ENCODE measurements around the gene BMP7.
"Not testable (repeated sequence)": the region's sequence is repeated elsewhere in the genome, so short reads cannot be mapped to it uniquely, and the experiment has no call there.

The BMP7 gene

GRCh38 chr20:57173986-57174385, 92.5 kb downstream of the BMP7 start:
- DNase-seq (ENCODE audit: low read depth in 2 of 2, low spot score in 1 of 2) = no peak

DNA sequence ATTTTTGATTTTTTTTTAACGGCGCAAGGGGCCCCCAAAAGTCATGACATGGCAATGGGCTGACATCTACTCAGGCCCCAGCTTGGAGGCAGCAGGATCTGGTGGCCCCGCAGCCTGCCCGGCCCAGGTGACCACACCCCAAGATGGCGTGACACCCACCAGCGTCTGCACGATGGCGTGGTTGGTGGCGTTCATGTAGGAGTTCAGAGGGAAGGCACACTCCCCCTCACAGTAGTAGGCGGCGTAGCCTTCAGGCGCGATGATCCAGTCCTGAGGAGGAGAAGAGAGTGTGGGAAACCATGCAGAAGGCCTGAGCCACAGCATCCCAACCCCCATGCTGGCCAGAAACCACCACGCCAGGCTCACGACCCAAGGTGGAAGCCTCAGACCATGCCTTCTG, 93.4 kb downstream of the BMP7 start:
- no peak for DNase-seq (ENCODE audit: low read depth in 2 of 2, low spot score in 1 of 2)

DNA sequence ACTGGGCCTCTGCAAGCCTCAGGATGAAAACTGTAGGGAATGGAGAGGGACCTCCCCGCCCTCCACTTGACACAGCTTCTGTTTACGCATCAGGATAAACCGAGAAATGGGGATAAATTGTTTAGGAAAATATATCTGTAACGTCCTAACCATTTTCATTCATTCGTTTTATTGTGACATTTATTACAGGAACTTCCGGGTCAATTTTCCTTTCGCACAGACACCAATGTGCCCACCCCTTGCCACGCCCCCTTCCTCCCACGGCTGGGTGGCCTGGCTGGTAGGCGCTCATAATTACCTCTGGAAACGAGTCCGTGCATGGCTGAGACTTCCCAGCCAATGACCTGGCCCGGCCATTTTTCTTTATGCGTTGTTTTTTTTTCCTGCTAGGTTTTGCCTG, 96.1 kb downstream of the BMP7 start:
- no peak for DNase-seq (ENCODE audit: low read depth in 2 of 2, low spot score in 1 of 2)

DNA sequence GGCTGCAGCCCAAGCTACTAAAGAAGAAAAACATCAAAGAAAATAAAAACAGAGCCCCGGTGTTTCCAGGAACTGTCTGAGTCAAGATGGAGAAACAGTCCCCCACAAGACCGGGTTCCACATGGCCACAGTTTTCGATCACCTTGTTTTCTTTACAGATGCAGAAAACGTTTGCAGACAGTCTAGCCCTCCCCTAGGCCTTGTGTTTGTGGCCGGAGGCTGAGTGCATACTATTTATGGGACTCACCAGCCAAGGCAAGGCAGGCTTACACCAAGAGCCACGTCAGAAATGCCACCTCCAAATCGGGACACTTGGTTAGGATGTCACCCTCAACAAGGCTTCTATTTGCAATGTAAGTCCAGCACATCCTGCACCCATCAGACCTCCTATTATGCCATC, 97.3 kb downstream of the BMP7 start:
- DNase-seq (ENCODE audit: low read depth in 2 of 2, low spot score in 1 of 2) = no peak

DNA sequence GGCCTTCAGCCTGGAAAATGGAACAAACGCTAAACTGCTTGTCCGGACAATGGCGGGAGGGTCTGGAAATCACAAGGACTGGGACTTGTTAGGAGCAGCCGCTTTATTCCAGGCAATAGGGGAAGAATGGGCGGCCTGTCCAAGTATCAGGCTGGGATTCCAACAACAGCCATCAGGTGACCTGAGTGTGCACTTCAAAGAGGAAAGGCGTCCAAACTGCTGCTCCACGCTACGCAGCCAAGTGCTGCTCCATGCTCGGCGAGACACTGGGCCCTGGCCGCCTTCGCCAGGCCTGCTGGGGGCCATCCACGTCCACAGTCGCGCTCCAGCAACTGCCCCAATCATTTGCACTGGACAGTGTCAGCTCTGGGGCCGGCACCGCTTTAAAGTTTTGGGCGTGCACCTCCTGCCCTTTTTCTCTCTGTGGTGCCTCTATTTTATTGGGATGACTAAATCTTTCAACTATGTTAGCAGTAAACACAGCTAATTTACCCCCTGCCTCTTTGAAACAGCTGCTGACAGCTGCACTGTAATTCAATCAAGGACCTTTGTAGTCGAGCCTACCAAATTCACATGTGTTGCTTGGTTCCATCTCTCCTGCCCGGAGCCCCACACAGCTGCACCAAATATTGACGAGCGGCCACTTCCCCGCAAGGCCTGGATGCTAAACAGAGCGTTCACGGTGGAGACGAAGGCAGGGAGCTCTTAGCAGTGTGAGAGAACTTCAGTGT, 98.3 kb downstream of the BMP7 start:
- DNase-seq (ENCODE audit: low read depth in 2 of 2, low spot score in 1 of 2) = no peak

- DNase-seq (ENCODE audit: low read depth in 2 of 2, low spot score in 1 of 2) = no peak
Observed at GRCh38 chr20:57167292-57167655, 99.2 kb downstream of the BMP7 start.

GRCh38 chr20:57166568-57167291, 99.7 kb downstream of the BMP7 start:
- no peak for DNase-seq (ENCODE audit: low read depth in 2 of 2, low spot score in 1 of 2)

GRCh38 chr20:57165427-57166004, 100.9 kb downstream of the BMP7 start:
- no peak for DNase-seq (ENCODE audit: low read depth in 2 of 2, low spot score in 1 of 2)

- no peak for DNase-seq (ENCODE audit: low read depth in 2 of 2, low spot score in 1 of 2)
Observed at GRCh38 chr20:57164872-57165271, 101.6 kb downstream of the BMP7 start.

- DNase-seq (ENCODE audit: low read depth in 2 of 2, low spot score in 1 of 2) = no peak
Observed at GRCh38 chr20:57163041-57163440, 103.4 kb downstream of the BMP7 start.

DNA sequence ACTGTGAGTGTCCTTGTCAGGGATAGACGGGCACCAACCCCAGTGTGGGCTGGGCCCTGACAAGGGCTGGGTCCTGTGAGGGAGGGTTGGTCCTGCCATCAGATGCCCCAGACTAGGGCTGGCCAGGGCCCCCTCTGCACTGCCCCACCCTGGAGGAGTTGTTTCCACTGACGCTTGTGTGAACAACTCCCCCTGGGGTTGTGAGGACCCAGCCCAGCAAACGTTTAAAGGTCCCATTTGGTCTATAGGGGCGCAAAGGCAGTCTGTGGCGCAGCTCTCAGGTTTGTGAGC, 104.1 kb downstream of the BMP7 start:
- DNase-seq (ENCODE audit: low read depth in 2 of 2, low spot score in 1 of 2) = no peak

- no peak for DNase-seq (ENCODE audit: low read depth in 2 of 2, low spot score in 1 of 2)
Observed at GRCh38 chr20:57161478-57162361, 104.7 kb downstream of the BMP7 start.

DNA sequence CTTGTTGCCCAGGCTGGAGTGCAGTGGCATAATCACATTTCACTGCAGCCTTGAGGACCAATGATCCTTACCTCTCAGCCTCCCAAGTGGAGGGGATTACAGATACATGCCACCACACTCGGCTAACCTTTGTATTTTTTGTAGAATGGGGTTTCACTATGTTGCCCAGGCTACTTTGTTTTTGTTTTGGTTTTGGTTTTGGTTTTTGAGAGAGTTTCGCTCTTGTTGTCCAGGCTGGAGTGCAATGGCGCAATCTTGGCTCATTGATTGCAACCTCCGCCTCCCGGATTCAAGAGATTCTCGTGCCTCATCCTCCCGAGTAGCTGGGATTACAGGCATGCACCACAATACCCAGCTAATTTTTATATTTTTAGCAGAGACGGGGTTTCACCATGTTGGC, 105.5 kb downstream of the BMP7 start:
- no peak for DNase-seq (ENCODE audit: low read depth in 2 of 2, low spot score in 1 of 2)

DNA sequence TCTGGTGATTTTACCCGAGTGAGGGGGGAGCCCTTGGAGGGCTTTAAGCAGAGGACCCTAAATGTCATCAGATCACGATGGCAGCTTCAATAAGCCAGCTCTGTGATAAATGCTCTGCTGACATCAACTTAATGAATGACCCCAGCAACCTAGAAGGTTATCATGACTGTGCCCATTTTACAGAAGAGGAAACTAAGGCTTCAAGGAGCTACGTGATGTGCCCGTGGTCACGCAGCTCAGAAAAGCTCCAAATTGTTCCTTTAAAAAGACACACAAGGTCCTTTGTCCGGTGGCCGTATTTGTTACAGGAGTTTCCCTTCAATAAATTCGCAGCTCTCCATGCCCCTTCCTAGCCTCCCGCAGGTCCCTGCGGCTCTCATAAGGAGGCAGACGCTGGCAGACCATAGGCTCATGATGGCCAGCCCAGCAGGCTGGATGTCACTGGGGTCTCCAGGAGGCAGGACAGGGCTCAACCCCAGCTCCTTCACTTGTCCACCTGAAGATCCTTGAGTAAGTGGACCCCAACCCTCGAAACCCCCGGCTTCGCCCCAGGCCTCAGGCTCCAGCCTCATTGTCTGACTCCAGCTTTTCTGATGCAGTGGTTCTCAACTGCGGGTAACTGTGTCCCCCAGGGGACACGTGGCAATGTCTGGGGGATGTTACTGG, 106.4 kb downstream of the BMP7 start:
- DNase-seq (ENCODE audit: low read depth in 2 of 2, low spot score in 1 of 2) = no peak

DNA sequence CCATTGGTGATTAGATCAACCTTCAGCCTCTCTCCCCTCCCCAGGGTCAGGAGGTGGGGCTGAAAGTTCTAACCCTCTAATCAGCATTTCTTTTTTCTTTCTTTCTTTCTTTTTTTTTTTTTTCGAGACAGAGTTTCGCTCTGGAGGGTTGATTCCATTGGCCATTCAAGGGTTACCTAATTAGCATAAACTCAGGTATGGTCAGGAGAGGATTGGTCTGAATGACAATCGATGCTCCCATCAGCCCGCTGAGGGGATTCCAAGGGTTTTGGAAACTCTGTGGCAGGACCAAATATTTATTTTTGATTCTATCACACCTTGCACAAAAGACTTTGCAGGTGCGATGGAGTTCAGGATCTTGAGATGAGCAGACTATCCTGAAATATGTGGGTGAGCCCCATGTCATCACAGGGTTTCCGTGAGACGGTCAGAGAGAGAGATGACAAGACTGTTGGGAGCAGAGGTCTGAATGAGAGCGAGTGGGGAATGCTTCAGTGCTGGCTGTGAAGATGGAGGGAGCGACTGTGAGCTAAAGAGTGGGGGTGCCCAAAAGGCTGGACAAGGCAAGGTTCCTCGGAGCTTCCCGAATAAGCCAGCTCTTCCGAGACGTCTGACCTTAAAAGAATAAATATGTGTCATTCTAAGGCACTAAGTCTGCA, 107.1 kb downstream of the BMP7 start:
- DNase-seq (ENCODE audit: low read depth in 2 of 2, low spot score in 1 of 2) = no peak

- DNase-seq (ENCODE audit: low read depth in 2 of 2, low spot score in 1 of 2) = no peak
Observed at GRCh38 chr20:57158474-57158873, 108.0 kb downstream of the BMP7 start.

DNA sequence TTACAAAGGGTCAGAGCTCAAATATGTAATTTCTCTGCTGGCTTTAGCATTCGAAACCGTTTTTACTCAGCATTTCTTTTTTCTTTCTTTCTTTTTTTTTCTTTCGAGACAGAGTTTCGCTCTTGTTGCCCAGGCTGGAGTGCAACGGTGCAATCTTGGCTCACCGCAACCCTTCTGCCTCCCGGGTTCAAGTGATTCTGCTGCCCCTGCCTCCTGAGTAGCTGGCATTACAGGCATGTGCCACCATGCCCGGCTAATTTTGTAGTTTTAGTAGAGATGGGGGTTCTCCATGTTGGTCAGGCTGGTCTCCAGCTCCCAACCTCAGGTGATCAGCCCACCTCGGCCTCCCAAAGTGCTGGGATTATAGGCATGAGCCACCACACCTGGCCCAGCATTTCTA, 108.7 kb downstream of the BMP7 start:
- not testable (repeated sequence) for DNase-seq (ENCODE audit: low read depth in 2 of 2, low spot score in 1 of 2)

DNA sequence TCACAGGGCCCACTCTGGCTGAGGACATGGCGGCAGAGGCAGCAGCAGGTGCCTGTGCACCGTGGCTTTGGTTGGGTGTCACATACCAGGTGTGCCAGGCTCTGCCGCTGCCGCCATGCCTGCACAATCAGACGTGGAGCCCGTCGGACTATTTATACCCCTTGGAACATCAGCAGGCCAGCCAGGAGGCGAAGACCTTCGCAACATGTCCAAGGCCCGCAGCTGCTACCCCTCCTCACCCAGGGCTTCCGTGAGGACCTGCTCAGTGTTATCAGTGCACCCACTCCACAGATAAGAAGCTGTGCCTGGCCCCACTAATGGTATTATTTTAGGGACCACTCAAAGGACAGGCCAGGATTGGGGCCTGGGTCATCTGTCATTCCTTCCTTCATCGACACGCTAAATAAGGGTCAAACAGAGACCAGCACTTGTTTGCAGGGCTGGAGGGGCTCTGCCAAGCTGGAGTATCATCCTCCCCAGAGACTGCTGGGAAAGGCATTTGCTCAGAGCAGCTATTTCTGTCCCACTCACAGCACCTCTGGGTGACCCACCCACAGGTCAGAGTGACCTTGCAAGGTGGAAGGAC, 109.2 kb downstream of the BMP7 start:
- no peak for DNase-seq (ENCODE audit: low read depth in 2 of 2, low spot score in 1 of 2)

- no peak for DNase-seq (ENCODE audit: low read depth in 2 of 2, low spot score in 1 of 2)
Observed at GRCh38 chr20:57156011-57156729, 110.3 kb downstream of the BMP7 start.

DNA sequence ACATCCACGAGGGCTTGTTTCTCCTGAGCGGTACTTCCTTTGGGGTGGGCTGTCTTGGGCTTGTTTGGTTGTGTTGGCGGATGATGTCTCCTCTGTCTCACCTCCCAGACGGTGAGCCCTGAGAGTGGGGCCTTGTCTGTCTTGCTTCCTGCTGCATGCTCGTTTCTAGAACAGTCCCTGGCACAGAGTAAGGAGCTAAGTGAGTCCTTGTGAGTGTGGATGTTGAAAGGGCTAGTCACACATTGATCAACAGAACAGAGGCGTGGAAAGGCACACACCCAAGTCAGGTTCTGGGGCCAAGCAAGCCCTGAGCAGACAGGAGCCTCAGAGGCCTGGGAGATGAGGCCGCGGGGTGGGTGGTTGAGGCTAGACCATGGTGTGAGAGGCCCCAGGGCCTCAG, 111.0 kb downstream of the BMP7 start:
- no peak for DNase-seq (ENCODE audit: low read depth in 2 of 2, low spot score in 1 of 2)

All from stimulated activated CD8-positive, alpha-beta memory T cell treated with anti-CD3 and anti-CD28 coated beads, Interleukin-4, amount 100 ng/mL, for 1 hour (primary cell).